Motor neuron (in vitro differentiated cells): ENCODE measurements around the gene TLR9. TPM values are rescaled to one million over a fixed set of nuclear protein-coding genes. Genes with fewer than 3 reads are reported as not detected.
A peak's percentile ranks its signal among the peaks of the same experiment; 100 is the strongest.

ENCODE experiments used
- ATAC-seq, 8 experiments: fragments of 200-7000 bp; cut with Tn5 transposase; replicated peaks in 6 of 8; 2 replicates each; pipeline ENCODE4 v1.8.0; 2021; ENCODE audit warnings: mild to moderate bottlenecking in 8 of 8, moderate library complexity in 8 of 8
- H3K27ac ChIP-seq, 2 donors: fragments of 250-450 bp; sonication (Bioruptor Pico); 2 replicates each; pipeline ENCODE4 v1.9.0; 2021; ENCODE audit warnings: antibody characterized with exemption in 2 of 2, mild to moderate bottlenecking in 2 of 2, moderate library complexity in 1 of 2
- H3K4me1 ChIP-seq, 2 donors: fragments of 250-450 bp; sonication (Bioruptor Pico); replicated peaks in 1 of 2; 2 replicates each; pipeline ENCODE4 v1.6.1; 2021; ENCODE audit warnings: antibody characterized with exemption in 2 of 2, mild to moderate bottlenecking in 2 of 2, moderate library complexity in 1 of 2
- H3K4me3 ChIP-seq, 5 donors: fragments of 250-450 bp; sonication (Bioruptor Pico); 2 replicates each; pipeline ENCODE4 v1.9.0; 2021; ENCODE audit warnings: antibody characterized with exemption in 5 of 5, mild to moderate bottlenecking in 5 of 5, moderate library complexity in 4 of 5
- WGBS, 10 experiments: fragments of 450-650 bp; shearing (Covaris generic); methylation state at CpG; one replicate each; pipeline ENCODE4 v1.0.0; 2022; 5-methylcytosine and 5-hydroxymethylcytosine counted together
- in situ Hi-C, 9 experiments: fragments of 400-800 bp; cut with MboI; loops; one replicate each; pipeline ENCODE4 v1.15.0; 2021; ENCODE audit warnings: low sequenced_read_pairs in 9 of 9, low pct_unique_long_range_greater_than_20kb in 2 of 9; ENCODE audit not compliant: unreplicated experiment in 9 of 9
- total RNA-seq, 8 experiments: library from RNA; unstranded; fragments of 300-600 nt; gene quantifications; 2 replicates each; pipeline versions ENCODE4 v1.2.3 to v1.2.4, GENCODE V29; 2022

Gene TLR9
- total RNA-seq, 8 experiments from 2014 or later: 0.08 to 0.29 (median 0.17) TPM; not detected in 2

DNA sequence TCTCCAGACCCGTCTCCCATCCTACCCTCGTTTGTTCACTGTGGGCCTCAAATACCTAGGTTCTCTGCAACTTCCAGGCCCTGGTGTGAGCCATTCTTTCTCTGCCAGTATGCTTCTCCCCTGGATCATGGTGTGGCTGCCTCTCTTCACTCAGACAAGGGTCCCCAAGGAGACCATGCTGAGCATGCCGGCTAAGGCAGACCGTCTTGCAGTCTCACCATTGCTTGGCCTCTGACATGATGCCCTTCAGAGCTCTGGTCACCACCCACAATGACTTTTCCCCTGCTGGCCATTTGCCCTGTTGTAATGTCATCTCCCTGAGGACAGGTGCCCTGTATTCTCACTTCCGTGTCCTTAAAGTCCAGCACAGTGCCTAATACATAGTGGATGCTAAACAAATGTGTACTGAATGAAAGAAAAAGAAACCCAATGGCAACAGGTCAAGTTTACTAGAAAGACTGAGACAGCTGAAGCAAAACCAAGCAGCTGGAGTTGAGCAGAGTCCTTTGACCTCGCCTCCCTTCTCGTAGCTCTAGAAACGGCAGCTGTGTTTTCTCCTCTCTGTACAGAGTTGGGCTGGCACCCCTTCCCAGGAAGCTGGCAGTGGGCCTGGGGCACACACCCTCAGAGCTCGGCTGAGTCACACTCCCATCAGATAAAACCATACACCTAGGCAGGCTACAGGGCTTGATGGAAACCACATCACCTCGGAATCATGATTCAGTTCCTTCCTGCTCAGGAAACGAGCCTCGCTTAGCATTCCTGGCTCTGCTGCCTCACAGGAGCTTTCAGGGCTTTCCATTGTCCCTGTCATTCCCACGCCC lies 8.6 kb downstream of the TLR9 start:
- Histone ChIP-seq H3K4me1 (peaks cover 11 to 13% of the 10 kb centered on the region in 2 donors), H3K4me3 (no peak overlapping the region), H3K27ac (no peak overlapping the region)
- in situ Hi-C loops: loop anchor here in 3 of 9 experiments (10.0 to 25.0 kb wide), 2 partner anchors 118 to 121 kb away; no protein-coding TSS in a partner anchor
- WGBS, 10 experiments: 0 to 92% (median 80%) methylated on average over 1 to 7 of the region's 13 CpGs; no CpG with 5 or more reads in 1 of the 10 experiments
- ATAC-seq: peak in 3 of 8 experiments; percentile 5 to 72 (median 53)

DNA sequence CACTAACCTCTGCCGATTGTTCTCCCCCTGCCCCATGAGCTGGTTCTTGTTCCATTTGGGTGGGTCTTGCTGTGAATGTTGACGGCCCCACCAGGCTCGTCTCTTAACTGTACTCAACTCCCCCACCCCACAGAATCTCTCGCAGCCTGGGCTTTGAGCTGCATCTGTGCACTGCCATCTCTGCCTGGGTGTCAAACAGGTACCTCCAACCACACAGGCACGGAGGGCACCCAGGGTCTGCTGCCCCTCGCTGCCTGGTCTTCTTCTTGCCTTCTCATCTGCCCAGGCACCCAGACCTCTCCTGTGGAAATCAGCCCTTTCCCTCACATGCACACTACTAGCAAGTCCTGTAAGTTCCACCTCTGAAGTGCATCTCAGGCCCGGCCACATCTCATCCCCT lies 10.1 kb downstream of the TLR9 start:
- in situ Hi-C loops: loop anchor here in 3 of 9 experiments (10.0 to 25.0 kb wide), 2 partner anchors 119 to 122 kb away; no protein-coding TSS in a partner anchor
- ATAC-seq: no peak
- H3K4me1 ChIP-seq: peaks cover 8 to 10% of the 10 kb centered on the region in 2 donors
- 93 to 100% (median 100%) methylated on average over 1 to 3 of the region's 7 CpGs; no CpG with 5 or more reads in 4 of the 10 experiments for WGBS, 10 experiments
- H3K27ac ChIP-seq: no peak overlapping the region
- H3K4me3 ChIP-seq: no peak overlapping the region

GRCh38 chr3:52213901-52214300 lies 11.5 kb downstream of the TLR9 start:
- in situ Hi-C loops: loop anchor here in 3 of 9 experiments (10.0 to 25.0 kb wide), 2 partner anchors 121 to 123 kb away; no protein-coding TSS in a partner anchor
- peaks cover under 1 to 2% of the 10 kb centered on the region in 2 donors for H3K4me1 ChIP-seq
- H3K4me3 ChIP-seq: no peak overlapping the region
- no peak overlapping the region for H3K27ac ChIP-seq
- ATAC-seq: no peak

GRCh38 chr3:52213005-52213404 lies 12.4 kb downstream of the TLR9 start:
- Histone ChIP-seq H3K4me3 (no peak overlapping the region), H3K27ac (no peak overlapping the region), H3K4me1 (no peaks in the 10 kb centered on the region)
- in situ Hi-C loops: loop anchor here in 3 of 9 experiments (10.0 to 25.0 kb wide), 2 partner anchors 122 to 124 kb away; no protein-coding TSS in a partner anchor
- 57 to 100% (median 87%) methylated on average over 1 to 8 of the region's 8 CpGs; no CpG with 5 or more reads in 2 of the 10 experiments for WGBS, 10 experiments
- no peak for ATAC-seq

DNA sequence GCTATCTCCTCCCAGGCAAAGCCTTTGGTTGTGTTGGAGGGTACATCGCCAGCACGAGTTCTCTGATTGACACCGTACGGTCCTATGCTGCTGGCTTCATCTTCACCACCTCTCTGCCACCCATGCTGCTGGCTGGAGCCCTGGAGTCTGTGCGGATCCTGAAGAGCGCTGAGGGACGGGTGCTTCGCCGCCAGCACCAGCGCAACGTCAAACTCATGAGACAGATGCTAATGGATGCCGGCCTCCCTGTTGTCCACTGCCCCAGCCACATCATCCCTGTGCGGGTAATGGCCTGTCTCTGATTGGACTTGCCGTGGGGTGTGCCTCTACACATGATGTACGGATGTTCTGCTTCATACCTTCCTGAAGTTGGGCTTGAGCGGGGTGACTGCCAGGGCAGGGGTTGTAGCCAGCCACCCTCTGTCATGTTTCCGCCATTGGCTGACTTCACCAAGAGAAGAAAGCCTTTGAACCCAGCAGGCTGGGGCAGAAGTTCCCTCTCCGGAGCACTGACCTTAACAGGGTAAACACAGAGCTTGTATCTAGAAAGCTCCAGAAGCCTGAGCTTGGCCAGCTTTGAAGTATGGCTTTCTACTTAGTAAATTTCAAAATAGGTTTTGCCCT lies 14.1 kb downstream of the TLR9 start:
- in situ Hi-C loops: loop anchor here in 3 of 9 experiments (10.0 to 25.0 kb wide), 2 partner anchors 123 to 126 kb away; no protein-coding TSS in a partner anchor
- H3K4me1 ChIP-seq: no peaks in the 10 kb centered on the region
- H3K4me3 ChIP-seq: no peak overlapping the region
- 93 to 100% (median 100%) methylated on average over 1 to 13 of the region's 18 CpGs; no CpG with 5 or more reads in 1 of the 10 experiments for WGBS, 10 experiments
- no peak overlapping the region for H3K27ac ChIP-seq
- no peak for ATAC-seq

GRCh38 chr3:52210550-52211046 lies 14.8 kb downstream of the TLR9 start:
- 57 to 100% (median 99%) methylated on average over 2 to 6 of the region's 6 CpGs; no CpG with 5 or more reads in 4 of the 10 experiments for WGBS, 10 experiments
- peak in 3 of 8 experiments; percentile 35 to 76 (median 55) for ATAC-seq

DNA sequence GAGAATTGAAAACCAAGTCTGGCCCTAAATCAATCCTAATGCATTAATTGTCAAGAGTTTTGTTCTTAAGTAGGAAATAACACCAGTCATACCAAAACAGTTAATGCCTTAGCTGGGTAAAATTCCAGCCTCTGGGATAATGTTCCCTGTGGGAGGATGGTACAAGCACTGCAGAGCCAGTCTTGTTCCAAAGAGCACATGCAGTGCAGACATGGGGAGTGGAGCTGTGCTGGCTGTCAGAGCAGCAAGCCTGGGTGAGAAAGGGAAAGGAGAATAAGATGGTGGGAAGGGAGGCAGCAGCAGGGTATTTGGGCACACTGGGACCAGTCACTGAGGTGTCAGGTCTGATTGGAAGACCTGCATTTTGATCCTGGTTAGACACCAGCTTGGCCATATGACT lies 15.4 kb downstream of the TLR9 start:
- no peak for ATAC-seq
- Histone ChIP-seq H3K4me1 (no peaks in the 10 kb centered on the region), H3K4me3 (no peak overlapping the region), H3K27ac (no peak overlapping the region)
- in situ Hi-C loops: loop anchor here in 3 of 9 experiments (10.0 to 25.0 kb wide), 2 partner anchors 125 to 127 kb away; no protein-coding TSS in a partner anchor

More at GRCh38 chr3:52210550-52211046, 14.8 kb downstream of the TLR9 start:
- Histone ChIP-seq H3K27ac (no peak overlapping the region), H3K4me3 (no peak overlapping the region), H3K4me1 (no peaks in the 10 kb centered on the region)
- in situ Hi-C loops: loop anchor here in 3 of 9 experiments (10.0 to 25.0 kb wide), 2 partner anchors 124 to 127 kb away; no protein-coding TSS in a partner anchor

DNA sequence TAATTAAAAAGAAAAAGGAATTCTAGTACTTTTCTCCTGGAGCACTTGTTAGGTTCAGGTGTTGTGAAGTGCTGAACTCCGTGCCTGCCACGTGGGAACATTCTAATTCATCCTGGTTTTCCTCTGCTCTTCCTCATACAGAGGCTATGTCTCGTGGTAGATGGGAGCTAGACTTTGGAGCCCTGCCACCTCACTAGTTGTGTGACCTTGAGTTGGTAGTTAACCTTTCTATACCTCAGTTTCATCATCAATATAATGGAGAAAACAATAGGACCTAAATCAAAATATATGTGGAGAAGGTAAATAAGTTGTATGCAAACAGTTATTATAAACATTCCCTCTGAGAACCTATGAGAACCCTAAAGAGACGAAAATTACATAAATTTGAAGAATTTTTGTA lies 16.9 kb downstream of the TLR9 start:
- H3K4me1 ChIP-seq: no peaks in the 10 kb centered on the region
- no peak overlapping the region for H3K27ac ChIP-seq
- no peak overlapping the region for H3K4me3 ChIP-seq
- 64 to 100% (median 89%) methylated on average over 1 to 4 of the region's 4 CpGs; no CpG with 5 or more reads in 1 of the 10 experiments for WGBS, 10 experiments
- in situ Hi-C loops: loop anchor here in 2 of 9 experiments (25.0 kb wide), 1 partner anchor 129 kb away; no protein-coding TSS in a partner anchor
- ATAC-seq: no peak

GRCh38 chr3:52205727-52206372 lies 19.6 kb downstream of the TLR9 start:
- H3K4me1 ChIP-seq: no peaks in the 10 kb centered on the region
- no peak for ATAC-seq
- in situ Hi-C loops: loop anchor here in 2 of 9 experiments (25.0 kb wide), 1 partner anchor 131 kb away; no protein-coding TSS in a partner anchor
- H3K4me3 ChIP-seq: no peak overlapping the region
- WGBS, 10 experiments: 66 to 96% (median 84%) methylated on average over 1 to 6 of the region's 6 CpGs; no CpG with 5 or more reads in 2 of the 10 experiments
- H3K27ac ChIP-seq: no peak overlapping the region

DNA sequence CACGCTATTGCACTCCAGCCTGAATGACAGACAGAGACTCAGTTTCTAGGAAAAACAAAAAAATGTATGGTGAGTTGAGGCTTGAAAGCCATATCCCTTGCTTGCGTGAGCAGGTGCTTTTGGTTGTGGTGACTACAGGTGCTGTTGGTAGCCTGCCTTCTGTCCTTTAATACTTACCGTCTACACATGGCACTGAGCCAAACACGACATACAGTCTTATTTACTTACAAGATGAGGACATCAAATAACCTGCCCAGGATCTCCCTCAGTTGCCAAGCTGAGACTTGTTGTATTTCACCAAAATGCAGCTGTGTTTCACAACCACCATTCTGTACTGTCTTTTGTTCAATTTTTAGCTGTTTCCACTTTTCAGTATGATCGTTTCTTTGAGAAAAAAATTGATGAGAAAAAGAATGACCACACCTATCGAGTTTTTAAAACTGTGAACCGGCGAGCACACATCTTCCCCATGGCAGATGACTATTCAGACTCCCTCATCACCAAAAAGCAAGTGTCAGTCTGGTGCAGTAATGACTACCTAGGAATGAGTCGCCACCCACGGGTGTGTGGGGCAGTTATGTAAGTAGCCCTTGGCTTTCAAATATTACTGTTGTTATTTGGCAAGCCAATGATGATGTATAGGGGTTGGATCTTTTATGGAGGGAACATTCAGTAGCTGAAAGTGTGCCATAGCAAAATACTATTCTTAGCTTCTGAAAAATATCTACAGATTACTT lies 20.9 kb downstream of the TLR9 start:
- ATAC-seq: peak in 2 of 8 experiments; percentile 28 to 45
- WGBS, 10 experiments: 65 to 100% (median 86%) methylated on average over 1 to 9 of the region's 10 CpGs; no CpG with 5 or more reads in 1 of the 10 experiments
- H3K4me3 ChIP-seq: no peak overlapping the region
- H3K27ac ChIP-seq: no peak overlapping the region
- H3K4me1 ChIP-seq: peaks cover 0 to under 1% of the 10 kb centered on the region in 2 donors
- in situ Hi-C loops: loop anchor here in 2 of 9 experiments (25.0 kb wide), 1 partner anchor 133 kb away; no protein-coding TSS in a partner anchor

DNA sequence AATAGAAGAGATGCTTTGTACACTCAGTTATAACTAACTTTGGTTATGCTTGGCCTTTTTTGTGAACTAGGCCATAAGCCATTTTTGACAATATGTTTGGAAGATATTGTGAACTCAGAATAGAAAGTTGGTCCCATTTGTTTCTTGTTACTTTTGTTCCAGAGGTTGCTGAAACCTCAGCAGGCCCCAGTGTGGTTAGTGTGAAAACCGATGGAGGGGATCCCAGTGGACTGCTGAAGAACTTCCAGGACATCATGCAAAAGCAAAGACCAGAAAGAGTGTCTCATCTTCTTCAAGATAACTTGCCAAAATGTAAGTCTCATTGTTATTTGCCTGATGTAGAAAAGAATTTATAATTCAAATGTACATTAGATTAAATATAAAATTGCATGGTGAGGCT lies 21.7 kb downstream of the TLR9 start:
- no peak for ATAC-seq
- in situ Hi-C loops: loop anchor here in 2 of 9 experiments (25.0 kb wide), 1 partner anchor 134 kb away; no protein-coding TSS in a partner anchor
- Histone ChIP-seq H3K27ac (no peak overlapping the region), H3K4me3 (no peak overlapping the region), H3K4me1 (peaks cover 7 to 8% of the 10 kb centered on the region in 2 donors)
- WGBS, 10 experiments: 0 to 100% (median 38%) methylated on average over 1 of the region's 1 CpG; no CpG with 5 or more reads in 5 of the 10 experiments
